Measurements from ENCODE around the gene C1QL2. TPM values are rescaled to one million over a fixed set of nuclear protein-coding genes. Genes with fewer than 3 reads are reported as not detected.

Gene C1QL2
- polyA plus RNA-seq, 1 donor from 2014 or later = not detected

DNA sequence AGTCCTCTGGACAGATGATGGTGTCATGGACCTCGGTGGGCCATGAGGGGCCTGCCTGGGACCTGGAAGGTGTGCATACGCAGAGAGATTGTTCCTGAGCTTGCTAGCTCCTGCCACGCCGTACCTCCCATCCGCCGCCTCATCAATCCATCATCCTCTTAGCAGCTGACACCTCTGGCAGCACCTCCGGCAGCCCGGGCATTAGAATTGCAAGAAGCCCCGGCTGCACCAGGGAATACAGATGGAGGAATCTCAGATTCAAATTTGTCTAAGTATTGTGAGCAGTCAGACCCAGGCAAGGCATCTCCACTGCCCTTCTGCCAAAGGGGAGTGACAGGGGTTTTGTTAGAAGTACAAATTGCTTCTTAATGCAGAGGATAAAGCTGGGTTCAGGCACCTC lies 4.5 kb downstream of the C1QL2 start:
- Histone ChIP-seq H3K9ac (ENCODE audit: low read length) (no peak overlapping the region), H3K4me2 (ENCODE audit: low read length) (no peak overlapping the region), H2AFZ (ENCODE audit: low read depth, low read length) (no peak overlapping the region), H3K36me3 (ENCODE audit: insufficient read depth, low read length) (no peaks in the 10 kb centered on the region), H3K9me2 (ENCODE audit: insufficient read depth, low read length) (no peaks in the 10 kb centered on the region), H3K27ac (ENCODE audit: low read length) (no peak overlapping the region), H3K27me3 (ENCODE audit: insufficient read depth, low read depth, low read length) (peaks cover 85% of the 10 kb centered on the region), H3K4me3 (ENCODE audit: low read length) (peak overlapping the region; percentile 23), H3F3A (ENCODE audit: insufficient read depth, low read length, poor library complexity, severe bottlenecking) (no peaks in the 10 kb centered on the region), H3K9me3 (ENCODE audit: low read length) (no peaks in the 10 kb centered on the region), H4K20me1 (ENCODE audit: insufficient read depth) (no peaks in the 10 kb centered on the region), H3K79me2 (replicated peaks; ENCODE audit: insufficient read depth, low read length) (no peaks in the 10 kb centered on the region)
- TF ChIP-seq RAD21 (conservative IDR thresholded peaks at IDR 0.05) = no peak
- peak; percentile 35 for TF ChIP-seq CTCF (IDR thresholded peaks at IDR 0.05; ENCODE audit: poor library complexity, severe bottlenecking)
- peak; percentile 48 for TF ChIP-seq POLR2AphosphoS5 (IDR thresholded peaks at IDR 0.05)
- TF ChIP-seq TAF1 (IDR thresholded peaks at IDR 0.05; ENCODE audit: low read depth) = no peak
- TF ChIP-seq EP300 (conservative IDR thresholded peaks at IDR 0.05; ENCODE audit: poor library complexity, severe bottlenecking) = peak; percentile 48
- TF ChIP-seq REST (IDR thresholded peaks at IDR 0.05; ENCODE audit: borderline replicate concordance) = no peak
- no peak for TF ChIP-seq SMC3 (conservative IDR thresholded peaks at IDR 0.05; ENCODE audit: poor library complexity)
- TF ChIP-seq MXI1 (conservative IDR thresholded peaks at IDR 0.05; ENCODE audit: poor library complexity, severe bottlenecking) = no peak
- no peak for TF ChIP-seq EZH2 (IDR thresholded peaks at IDR 0.05; ENCODE audit: borderline replicate concordance, insufficient read depth, low read length, poor library complexity, severe bottlenecking)

- no peak overlapping the region for H2AFZ ChIP-seq (ENCODE audit: low read depth, low read length)
- H3K36me3 ChIP-seq (ENCODE audit: insufficient read depth, low read length) = no peaks in the 10 kb centered on the region
- H3K9me3 ChIP-seq (ENCODE audit: low read length) = no peaks in the 10 kb centered on the region
- H3K79me2 ChIP-seq (replicated peaks; ENCODE audit: insufficient read depth, low read length) = no peaks in the 10 kb centered on the region
- H3F3A ChIP-seq (ENCODE audit: insufficient read depth, low read length, poor library complexity, severe bottlenecking) = no peaks in the 10 kb centered on the region
- H3K4me3 ChIP-seq (ENCODE audit: low read length) = no peak overlapping the region
- H3K27ac ChIP-seq (ENCODE audit: low read length) = no peak overlapping the region
- peaks cover 40% of the 10 kb centered on the region for H3K27me3 ChIP-seq (ENCODE audit: insufficient read depth, low read depth, low read length)
- H3K4me2 ChIP-seq (ENCODE audit: low read length) = no peak overlapping the region
- H3K9ac ChIP-seq (ENCODE audit: low read length) = no peak overlapping the region
- H4K20me1 ChIP-seq (ENCODE audit: insufficient read depth) = no peaks in the 10 kb centered on the region
- no peaks in the 10 kb centered on the region for H3K9me2 ChIP-seq (ENCODE audit: insufficient read depth, low read length)
- TF ChIP-seq RAD21 (conservative IDR thresholded peaks at IDR 0.05) (no peak), EZH2 (IDR thresholded peaks at IDR 0.05; ENCODE audit: borderline replicate concordance, insufficient read depth, low read length, poor library complexity, severe bottlenecking) (no peak), EP300 (conservative IDR thresholded peaks at IDR 0.05; ENCODE audit: poor library complexity, severe bottlenecking) (no peak), TAF1 (IDR thresholded peaks at IDR 0.05; ENCODE audit: low read depth) (no peak), CTCF (IDR thresholded peaks at IDR 0.05; ENCODE audit: poor library complexity, severe bottlenecking) (no peak), SMC3 (conservative IDR thresholded peaks at IDR 0.05; ENCODE audit: poor library complexity) (no peak), REST (IDR thresholded peaks at IDR 0.05; ENCODE audit: borderline replicate concordance) (no peak), MXI1 (conservative IDR thresholded peaks at IDR 0.05; ENCODE audit: poor library complexity, severe bottlenecking) (no peak), POLR2AphosphoS5 (IDR thresholded peaks at IDR 0.05) (no peak)
Measured at GRCh38 chr2:119149611-119150010, 8.9 kb downstream of the C1QL2 start.
